HCEC 1CT (cell line): ENCODE measurements around the gene MST1.

Source experiments
- DNase-seq: peaks from one replicate; pipeline ENCODE4 v3.0.0-alpha.2; 2017

Gene MST1

GRCh38 chr3:49654955-49655556 lies 34.2 kb downstream of the MST1 start:
- DNase-seq: no peak

- no peak for DNase-seq
These were observed 35.0 kb downstream of the MST1 start for GRCh38 chr3:49654176-49654825.

GRCh38 chr3:49653621-49654020 lies 35.7 kb downstream of the MST1 start:
- no peak for DNase-seq

- DNase-seq: no peak
These were observed 36.3 kb downstream of the MST1 start for GRCh38 chr3:49652903-49653415.

GRCh38 chr3:49652218-49652902 lies 36.9 kb downstream of the MST1 start:
- DNase-seq: no peak

GRCh38 chr3:49650637-49651036 lies 38.6 kb downstream of the MST1 start:
- no peak for DNase-seq

GRCh38 chr3:49650177-49650576 lies 39.1 kb downstream of the MST1 start:
- no peak for DNase-seq

- DNase-seq: no peak
These were observed 39.7 kb downstream of the MST1 start for GRCh38 chr3:49649576-49649975.

- no peak for DNase-seq
These were observed 40.8 kb downstream of the MST1 start for GRCh38 chr3:49648354-49649019.

GRCh38 chr3:49647741-49648140 lies 41.5 kb downstream of the MST1 start:
- DNase-seq: no peak

GRCh38 chr3:49646236-49646635 lies 43.0 kb downstream of the MST1 start:
- no peak for DNase-seq

GRCh38 chr3:49644684-49645083 lies 44.6 kb downstream of the MST1 start:
- DNase-seq: no peak

GRCh38 chr3:49642708-49643145 lies 46.5 kb downstream of the MST1 start:
- DNase-seq: no peak

- DNase-seq: no peak
These were observed 47.2 kb downstream of the MST1 start for GRCh38 chr3:49641921-49642707.

GRCh38 chr3:49641292-49641691 lies 48.0 kb downstream of the MST1 start:
- DNase-seq: no peak

- no peak for DNase-seq
These were observed 49.7 kb downstream of the MST1 start for GRCh38 chr3:49639551-49639950.

GRCh38 chr3:49638445-49638844 lies 50.8 kb downstream of the MST1 start:
- peak; percentile 33 for DNase-seq

- no peak for DNase-seq
These were observed 52.2 kb downstream of the MST1 start for GRCh38 chr3:49636883-49637609.

- DNase-seq: no peak
These were observed 54.5 kb downstream of the MST1 start for GRCh38 chr3:49634736-49635135.
